Stimulated activated CD4-positive, alpha-beta T cell treated with anti-CD3 and anti-CD28 coated beads, Interleukin-4, amount 100 ng/mL, for 48 hours (primary cell): ENCODE data around the gene PRSS36.

Experiments
- DNase-seq, 2 donors: peaks; one replicate each; pipeline ENCODE4 v3.0.0-alpha.2; 2020; ENCODE audit warnings: low read depth in 2 of 2

The PRSS36 gene

DNA sequence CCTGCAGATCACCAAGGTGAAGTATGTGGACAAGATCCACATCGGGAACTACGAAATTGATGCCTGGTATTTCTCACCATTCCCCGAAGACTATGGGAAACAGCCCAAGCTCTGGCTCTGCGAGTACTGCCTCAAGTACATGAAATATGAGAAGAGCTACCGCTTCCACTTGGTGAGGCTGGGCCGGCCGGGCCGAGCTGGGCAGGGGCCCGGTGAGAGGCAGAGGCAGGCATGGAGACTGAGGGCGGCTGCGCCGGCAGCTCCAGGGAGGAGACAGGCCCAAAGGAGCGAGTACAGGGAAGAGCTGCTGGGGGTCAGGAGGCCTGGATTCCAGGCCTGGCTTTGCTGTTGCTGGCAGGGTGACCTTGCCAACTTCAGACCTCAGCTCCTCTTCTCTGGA is 22.7 kb downstream of the PRSS36 start:
- no peak for DNase-seq

DNA sequence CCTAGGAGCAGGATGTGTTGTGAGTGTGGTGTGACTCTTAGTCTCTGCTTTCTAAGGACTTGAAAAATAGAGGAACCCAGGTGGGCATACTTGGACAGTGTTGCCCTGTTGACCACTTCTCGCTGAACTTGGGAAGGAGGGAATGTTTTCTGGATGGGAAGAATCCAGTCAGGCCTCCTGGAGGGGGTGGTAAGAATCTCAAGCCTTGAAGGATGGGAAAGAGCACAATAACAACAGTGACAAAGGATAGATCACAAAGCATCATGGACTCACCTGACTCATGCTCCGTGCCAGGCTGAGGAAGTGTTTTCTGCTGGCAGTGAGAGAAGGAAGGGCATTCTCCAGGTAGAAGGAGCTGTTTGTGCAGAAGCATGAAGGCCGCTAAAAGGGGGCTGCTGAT is 24.0 kb downstream of the PRSS36 start:
- DNase-seq: no peak

DNA sequence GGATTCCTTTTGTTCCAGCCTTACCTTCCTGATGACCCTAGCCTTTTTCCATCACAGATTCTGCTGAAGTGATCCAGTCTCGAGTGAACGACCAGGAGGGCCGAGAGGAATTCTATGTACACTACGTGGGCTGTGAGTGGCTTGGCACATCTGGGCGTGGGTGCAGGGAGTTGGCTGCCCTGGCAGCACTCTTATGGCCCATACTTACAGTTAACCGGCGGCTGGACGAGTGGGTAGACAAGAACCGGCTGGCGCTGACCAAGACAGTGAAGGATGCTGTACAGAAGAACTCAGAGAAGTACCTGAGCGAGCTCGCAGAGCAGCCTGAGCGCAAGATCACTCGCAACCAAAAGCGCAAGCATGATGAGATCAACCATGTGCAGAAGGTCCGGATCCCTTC is 29.7 kb downstream of the PRSS36 start:
- no peak for DNase-seq

DNA sequence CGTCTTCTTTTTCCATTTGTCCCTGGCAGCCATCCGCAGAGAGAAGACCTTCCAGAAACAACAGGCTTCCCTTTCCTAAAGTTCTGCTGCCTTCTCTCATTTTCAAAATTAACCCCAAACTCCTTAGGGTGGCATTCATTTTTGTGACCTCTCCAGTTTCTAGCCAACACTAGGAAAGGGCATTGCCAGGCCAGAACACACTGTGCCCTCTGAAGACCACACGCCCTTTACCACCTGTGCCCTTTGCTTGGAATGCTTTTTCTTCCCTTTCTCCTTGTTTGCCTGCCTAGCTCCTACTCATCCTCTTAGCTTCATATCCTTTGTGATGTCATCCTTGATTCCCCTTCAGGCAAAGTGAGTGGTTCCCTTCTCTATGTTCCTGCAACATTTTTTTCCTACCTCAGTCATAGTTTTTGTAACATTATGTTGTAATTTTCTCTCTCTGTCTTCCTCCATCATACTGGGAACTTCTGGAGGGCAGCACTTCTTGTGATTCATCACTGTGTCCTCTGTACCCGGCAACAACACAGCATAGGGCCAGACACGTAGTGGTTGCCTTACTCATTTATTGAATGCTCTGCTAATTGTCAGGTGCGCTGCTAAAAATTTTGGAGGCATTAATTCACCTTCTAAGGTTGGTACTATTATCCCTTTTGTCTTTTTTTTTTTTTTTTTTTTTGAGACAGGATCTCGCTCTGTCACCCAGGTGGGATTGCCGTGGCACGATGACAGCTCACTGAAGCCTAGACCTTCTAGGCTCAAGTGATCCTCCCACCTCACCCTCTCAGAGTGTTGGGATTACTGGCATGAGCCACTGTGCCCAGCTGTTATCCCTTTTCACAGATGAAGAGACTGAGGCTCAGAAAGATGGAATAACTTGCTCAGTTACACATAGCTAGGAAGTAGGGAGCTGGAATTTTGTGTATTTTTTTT is 31.4 kb downstream of the PRSS36 start:
- no peak for DNase-seq

DNA sequence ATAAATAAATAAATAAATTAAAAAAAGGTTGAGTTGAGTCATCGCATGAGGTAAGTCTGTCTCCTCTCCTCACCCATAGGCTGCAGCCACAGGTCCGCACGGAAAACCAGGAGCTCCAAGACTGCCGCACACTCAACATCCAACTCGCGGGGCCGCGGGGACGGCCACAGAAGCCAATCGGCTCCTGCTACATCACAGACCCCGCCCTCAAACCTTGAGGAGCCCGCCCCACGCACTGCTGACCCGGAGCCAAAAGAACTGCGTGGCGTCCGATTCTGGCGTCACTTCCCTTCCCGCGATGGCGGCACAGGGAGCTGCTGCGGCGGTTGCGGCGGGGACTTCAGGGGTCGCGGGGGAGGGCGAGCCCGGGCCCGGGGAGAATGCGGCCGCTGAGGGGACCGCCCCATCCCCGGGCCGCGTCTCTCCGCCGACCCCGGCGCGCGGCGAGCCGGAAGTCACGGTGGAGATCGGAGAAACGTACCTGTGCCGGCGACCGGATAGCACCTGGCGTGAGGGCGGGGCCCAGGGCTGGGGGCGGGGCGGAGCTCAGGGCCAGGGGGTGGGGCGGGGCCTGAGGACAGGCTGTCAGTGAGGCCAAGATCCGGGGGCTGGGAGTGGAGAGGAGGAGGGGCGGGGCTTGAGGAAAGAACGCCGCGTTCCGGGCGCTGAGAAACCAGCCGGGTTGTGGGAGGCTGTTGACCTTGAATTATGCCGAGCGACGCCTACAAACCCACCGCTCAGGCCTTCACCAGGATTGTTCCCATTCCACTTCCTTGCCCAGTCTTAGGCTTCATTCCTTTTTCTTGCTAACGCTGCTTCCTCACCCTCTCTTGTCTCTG is 32.3 kb downstream of the PRSS36 start, which contains the start of gene KAT8:
KAT8 (plus strand) TSS at position 281 of the 839 bp plus-strand sequence; CDS start at position 299, 18 bp downstream.
- peak; percentile 96 to 98 for DNase-seq

DNA sequence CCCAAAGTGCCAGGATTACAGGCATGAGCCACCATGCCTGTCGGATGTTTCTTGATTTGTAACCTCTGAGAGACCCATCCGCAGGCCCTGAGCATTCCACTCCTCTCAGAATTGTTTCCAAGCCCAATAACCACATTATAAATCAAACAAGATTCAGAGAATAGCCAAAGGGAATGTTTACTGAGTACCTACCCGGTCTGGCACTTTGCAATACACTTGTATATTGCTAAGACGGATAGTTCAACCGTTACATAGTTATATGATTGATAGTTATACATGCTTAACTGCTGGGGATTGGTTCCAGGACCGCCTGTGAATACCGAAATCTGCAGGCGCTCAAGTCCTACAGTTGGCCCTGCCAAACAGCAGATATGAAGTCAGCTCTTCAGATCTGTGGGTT is 35.4 kb downstream of the PRSS36 start:
- no peak for DNase-seq

DNA sequence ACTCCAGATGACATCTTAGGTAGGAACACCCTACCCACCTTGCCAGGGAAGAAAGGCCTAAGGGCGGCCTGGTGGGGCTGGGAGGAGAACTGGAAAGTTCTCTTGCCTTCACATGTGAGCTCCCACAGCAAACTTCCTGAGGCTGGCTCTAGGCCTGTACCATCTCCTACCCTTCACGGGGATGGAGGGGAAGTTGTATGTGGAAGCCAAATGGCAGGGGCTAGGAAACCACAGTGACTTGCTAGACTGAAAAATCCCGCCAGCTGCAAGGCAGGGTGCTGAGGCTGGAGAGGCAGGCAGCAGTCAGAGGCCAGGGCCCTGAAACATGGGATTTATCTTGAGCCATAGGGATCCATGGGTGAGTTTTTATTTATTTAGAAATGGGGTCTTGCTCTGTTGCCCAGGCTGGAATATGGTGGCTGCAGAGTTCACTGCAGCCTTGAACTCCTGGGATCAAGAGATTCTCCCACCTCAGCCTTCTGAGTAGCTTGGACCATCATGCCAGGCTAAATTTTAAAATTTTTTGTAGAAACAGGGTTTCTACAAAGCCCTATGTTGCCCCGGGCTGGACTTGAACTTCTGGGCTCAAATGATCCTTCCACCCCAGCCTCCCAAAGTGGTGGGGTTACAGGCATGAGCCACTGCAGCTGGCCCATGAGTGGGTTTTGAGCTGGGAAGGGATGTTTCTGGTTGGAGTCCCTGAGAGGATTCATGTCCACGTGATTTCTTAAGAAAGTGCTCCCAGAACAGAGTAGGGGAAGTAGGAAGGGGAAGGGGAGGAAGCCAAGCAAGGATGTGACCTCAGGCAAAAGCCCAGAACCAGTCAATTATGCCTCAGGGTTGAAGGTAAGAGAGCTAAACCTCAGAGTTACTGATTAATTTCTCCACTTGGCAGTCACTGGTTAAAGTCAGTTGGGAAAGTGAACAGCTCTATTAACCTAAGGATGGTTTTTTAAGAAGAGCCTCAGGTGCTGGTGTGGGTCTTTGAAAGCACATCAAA is 36.4 kb downstream of the PRSS36 start:
- no peak for DNase-seq

DNA sequence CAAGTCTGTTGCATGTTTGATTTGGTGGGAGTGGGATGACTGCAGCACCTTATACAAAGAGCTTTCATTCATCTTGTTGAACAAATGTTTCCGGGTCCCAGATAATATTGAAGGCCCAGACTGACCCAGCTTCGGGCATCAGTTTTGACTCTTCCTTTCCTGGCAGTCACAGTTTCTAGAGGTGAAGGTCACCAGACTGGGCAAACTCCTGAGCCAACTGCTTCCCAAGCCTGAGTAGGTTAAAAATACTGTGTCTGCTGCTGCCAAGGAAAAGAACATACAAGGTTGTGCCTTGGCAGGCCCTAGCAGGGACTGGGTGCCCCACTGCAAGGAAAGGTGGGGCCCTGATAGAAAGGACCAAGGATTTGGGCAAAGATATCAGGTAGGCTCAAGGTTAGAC is 37.2 kb downstream of the PRSS36 start:
- DNase-seq: no peak

DNA sequence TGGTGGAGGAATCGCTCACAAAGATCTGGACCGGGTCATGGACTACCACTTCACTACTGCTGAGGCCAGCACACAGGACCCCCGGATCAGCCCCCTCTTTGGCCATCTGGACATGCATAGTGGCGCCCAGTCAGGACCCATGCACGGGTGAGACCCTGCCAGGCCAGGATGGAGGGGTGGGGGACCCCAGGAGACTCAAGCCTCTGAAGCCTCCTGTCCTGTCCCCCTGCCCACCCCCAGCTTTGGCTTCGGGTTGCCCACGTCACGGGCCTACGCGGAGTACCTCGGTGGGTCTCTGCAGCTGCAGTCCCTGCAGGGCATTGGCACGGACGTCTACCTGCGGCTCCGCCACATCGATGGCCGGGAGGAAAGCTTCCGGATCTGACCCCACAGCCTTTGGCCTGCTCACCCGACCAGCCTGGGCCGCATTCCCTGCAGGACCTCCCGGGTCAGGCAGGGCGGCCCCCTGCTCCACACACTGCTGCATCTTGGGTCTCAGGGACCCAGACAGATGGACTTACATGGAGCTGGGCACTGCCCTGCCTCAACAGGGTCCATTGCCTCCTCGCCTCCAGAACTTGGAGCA is 37.9 kb downstream of the PRSS36 start:
- DNase-seq: no peak

DNA sequence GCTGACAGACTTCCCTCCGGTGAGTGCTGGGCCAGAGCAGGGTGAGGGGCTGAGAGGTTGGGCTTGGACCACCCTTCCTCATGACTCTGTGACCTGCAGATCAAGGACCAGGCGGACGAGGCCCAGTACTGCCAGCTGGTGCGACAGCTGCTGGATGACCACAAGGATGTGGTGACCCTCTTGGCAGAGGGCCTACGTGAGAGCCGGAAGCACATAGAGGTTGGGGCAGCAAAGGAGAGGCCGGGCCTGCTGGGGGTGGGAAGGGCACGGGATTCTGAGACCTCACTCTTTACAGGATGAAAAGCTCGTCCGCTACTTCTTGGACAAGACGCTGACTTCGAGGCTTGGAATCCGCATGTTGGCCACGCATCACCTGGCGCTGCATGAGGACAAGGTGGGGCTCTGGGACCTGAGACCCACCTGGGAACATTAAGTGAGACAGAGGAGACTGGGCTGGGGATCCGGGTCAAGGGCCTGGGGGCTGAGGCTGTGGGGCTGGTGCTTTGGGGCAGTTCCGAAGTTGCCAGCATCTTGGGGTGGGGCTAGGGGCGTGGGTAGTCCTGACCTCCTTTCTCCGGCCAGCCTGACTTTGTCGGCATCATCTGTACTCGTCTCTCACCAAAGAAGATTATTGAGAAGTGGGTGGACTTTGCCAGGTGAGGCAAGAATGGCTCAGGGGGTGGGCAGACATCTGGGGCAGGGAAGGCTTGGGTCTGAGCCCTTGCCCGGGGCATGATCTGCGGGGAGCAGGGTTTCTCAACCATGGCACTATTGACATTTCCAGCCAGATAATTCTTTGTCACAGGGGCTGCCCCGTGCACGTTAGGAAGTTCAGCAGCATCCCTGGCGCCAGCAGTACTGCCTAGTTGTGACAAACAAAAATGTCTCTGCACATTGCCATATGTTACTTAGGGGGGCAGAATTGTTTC is 39.5 kb downstream of the PRSS36 start:
- DNase-seq: no peak

DNA sequence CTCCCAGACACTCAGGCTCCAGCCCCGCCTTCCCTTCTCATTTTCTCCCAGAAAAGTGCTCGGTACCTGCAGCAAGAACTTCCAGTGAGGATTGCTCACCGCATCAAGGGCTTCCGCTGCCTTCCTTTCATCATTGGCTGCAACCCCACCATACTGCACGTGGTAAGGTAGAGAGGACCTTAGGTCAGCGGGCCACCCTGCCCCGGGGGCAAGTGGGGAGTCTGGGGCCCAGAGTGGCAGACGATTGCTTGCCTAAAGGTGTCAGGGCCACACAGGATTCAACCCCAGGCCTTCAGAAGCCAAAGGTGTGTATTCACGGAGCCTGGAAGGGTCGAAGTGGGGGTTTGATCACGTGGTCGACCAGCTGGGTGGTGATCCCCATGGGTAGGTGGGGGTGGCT is 40.2 kb downstream of the PRSS36 start:
- no peak for DNase-seq

DNA sequence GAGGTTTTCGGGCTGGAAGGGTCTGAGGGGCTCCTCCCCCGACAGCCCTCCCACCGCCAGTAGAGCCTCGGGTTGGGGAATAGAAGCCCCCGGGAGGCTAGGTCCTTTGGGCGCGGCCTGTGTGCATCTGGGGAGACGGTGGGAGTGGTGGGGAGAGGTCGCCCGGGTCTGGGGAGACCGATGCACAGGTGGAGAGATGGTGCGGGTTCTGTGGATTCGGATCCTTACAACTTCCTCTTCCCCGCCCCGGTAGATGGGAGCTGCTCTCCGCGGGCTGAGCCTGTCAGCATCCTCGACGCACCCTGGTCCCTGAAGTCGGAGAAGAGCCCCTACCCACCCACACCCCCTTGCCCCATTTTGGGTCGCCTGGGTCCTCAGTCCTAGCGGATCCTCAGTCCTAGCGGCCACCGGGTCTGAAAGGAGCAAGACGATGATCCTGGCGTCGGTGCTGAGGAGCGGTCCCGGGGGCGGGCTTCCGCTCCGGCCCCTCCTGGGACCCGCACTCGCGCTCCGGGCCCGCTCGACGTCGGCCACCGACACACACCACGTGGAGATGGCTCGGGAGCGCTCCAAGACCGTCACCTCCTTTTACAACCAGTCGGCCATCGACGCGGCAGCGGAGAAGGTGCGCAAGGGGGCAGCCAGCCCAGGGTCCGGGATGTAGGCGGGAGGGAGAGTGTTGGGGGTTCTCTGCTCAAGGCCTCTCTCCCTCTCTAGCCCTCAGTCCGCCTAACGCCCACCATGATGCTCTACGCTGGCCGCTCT is 40.9 kb downstream of the PRSS36 start:
- no peak for DNase-seq

DNA sequence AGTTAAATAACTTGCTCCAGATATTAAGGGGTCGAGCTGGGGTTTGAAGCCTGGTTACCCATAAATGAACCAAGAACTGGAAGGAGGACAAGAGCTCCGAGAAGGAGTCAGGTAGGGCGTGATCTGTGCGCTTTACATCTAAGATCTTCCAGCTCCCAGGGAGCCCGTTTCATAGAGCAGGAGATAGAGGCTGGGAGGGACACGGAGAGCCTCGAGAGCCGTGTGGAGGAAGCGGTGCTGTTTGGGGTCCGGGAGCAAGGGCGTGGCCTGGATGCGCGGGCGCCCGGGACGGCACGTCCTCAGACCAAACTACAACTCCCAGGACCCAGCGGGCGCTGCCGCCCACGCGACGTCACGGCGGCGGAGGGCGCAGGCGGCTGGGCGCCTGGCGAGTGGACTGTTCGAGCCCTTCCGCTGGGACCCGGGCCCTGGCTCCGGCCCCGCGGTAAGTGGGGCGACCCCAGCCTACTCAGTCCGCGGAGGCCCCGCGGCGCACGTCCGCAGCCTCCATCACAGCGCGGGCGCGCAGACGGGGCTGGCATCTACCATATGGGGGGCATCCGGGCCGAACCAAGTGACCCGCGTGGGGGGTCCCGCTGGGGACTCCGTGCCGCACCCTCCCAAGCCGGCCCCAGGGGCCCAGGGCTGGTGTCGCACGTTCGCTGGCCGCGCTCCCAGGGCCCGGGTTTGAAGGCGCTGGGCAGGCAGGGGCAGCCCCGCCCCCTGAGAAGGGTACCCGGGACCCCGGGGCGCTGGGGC is 41.7 kb downstream of the PRSS36 start, which contains the start of gene BCKDK:
BCKDK (plus strand) TSS at position 352 of the 759 bp plus-strand sequence. CDS start 838 bp downstream, outside the sequence.
- peak; percentile 65 to 80 for DNase-seq

DNA sequence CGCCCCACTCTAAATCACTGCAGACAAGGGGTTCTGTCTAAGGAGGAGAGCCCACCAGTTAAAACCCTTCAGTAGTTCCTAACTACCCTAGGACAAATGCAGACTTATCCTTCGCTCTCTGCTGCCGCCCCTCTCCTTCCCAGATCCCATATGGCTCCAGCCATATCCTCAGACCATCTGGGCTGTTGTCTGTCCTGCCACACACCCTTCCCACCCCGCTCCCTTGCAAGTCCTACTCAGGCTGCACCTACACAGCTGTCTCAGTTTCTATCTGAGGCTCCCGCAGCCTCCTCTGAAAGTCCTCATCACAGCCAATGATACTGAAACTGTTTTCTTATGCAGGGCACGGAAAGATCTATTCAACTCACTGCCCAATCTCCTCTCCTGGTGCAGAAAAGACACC is 42.4 kb downstream of the PRSS36 start:
- peak; percentile 28 to 45 for DNase-seq

DNA sequence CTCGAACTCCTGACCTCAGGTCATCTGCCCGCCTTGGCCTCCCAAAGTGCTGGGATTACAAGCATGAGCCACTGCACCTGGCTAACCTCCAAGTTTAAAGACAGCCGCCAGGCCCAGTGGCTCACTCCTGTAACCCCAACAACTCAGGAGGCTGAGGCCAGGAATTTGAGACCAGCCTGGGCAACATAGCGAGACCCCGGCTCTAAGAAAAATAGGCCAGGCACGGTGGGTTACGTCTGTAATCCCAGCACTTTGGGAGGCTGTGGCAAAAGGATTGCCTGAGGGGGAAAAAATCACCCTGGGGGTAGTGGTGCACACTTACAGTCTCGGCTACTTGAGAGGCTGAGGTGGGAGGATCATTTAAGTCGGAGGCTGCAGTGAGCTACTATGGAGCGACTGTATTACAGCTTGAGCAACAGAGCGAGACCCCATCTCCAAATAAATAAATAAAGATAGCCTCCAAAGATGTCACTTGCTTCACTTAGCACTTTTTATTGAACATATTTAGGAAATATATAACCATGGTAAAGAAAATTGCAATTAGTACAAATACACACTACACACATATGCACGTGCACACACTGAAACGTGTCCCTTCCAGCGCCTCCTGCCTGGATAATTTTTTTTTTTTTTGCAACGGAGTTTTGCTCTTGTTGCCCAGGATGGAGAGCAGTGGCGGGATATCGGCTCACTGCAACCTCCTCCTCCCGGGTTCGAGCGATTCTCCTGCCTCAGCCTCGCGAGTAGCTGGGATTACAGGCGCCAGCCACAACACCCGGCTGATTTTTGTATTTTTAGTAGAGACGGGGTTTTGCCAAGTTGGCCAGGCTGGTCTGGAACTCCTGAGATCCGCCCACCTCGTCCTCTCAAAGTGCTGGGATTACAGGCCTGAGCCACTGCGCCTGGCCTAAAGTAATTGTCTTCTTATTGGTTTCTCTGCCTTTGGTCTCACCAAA is 43.1 kb downstream of the PRSS36 start:
- no peak for DNase-seq

DNA sequence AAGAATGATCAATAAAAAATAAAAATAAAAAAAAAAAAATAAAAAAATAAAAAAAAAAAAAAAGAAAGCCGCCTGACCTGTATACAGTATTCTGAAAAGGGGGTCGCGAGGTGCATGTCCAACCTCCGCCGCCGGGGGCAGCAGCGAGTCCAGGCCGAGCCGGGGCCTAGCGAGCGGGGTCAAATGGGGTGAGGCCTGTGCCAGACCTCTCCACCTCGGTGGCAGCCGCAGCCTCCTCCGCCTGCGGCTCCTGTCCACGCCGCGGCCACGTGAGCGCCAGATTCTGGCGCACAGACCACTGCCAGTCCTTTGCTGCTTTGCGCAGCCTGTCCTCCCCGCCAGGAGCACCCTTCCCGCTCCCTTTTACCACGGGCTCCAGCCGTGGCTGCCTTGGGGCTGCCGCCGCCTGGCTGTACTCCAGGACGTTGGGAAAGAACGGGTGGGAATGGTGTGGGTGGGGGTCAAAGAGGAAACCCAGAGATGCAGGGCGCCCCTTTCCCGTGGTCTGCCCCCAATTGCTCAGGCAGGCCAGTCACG is 44.1 kb downstream of the PRSS36 start:
- DNase-seq: peak; percentile 78 to 85
